ENCODE measurements around the gene GYS2.

The GYS2 gene

GRCh38 chr12:21538061-21538653, 66.5 kb downstream of the GYS2 start:
- TF ChIP-seq CTCF (IDR thresholded peaks at IDR 0.05; ENCODE audit: low read depth, low read length): no peak
- in situ Hi-C loops (cut with HindIII; ENCODE audit: low sequenced_read_pairs): no loop called here

GRCh38 chr12:21529456-21529855, 75.2 kb downstream of the GYS2 start:
- DNase-seq (ENCODE audit: low read depth, low spot score): no peak
- in situ Hi-C loops (cut with HindIII; ENCODE audit: low sequenced_read_pairs): no loop called here
- no peak overlapping the region for H3K4me3 ChIP-seq (ENCODE audit: low read depth, low read length)
- no peak for TF ChIP-seq CTCF (IDR thresholded peaks at IDR 0.05; ENCODE audit: low read depth, low read length)

More at GRCh38 chr12:21538061-21538653, 66.5 kb downstream of the GYS2 start:
- no peak overlapping the region for H3K4me3 ChIP-seq (ENCODE audit: low read depth, low read length)
- no peak for DNase-seq (ENCODE audit: low read depth, low spot score)

DNA sequence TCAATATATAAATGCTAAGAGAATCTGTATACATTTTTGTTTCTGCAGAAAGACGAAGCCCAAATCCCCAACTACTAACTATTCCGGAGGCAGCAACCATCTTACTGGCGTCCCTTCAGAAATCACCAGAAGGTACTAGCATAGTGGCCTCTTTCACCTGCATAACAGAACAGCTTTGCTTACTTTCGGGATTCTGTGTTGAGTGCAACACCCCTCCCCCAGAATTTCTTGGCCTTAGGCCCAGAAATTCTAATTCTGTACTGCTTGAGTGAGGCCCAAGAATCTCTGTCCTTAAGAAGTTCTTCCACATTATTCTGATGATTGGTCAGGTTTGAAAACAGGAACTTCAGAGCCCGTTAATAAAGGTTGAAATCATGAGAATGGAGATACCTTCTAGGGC, 75.7 kb downstream of the GYS2 start:
- in situ Hi-C loops (cut with HindIII; ENCODE audit: low sequenced_read_pairs): no loop called here
- no peak for TF ChIP-seq CTCF (IDR thresholded peaks at IDR 0.05; ENCODE audit: low read depth, low read length)
- no peak for DNase-seq (ENCODE audit: low read depth, low spot score)
- no peak overlapping the region for H3K4me3 ChIP-seq (ENCODE audit: low read depth, low read length)

GRCh38 chr12:21527451-21528180, 77.0 kb downstream of the GYS2 start:
- H3K4me3 ChIP-seq (ENCODE audit: low read depth, low read length): peak overlapping the region; percentile 61
- TF ChIP-seq CTCF (IDR thresholded peaks at IDR 0.05; ENCODE audit: low read depth, low read length): no peak

DNA sequence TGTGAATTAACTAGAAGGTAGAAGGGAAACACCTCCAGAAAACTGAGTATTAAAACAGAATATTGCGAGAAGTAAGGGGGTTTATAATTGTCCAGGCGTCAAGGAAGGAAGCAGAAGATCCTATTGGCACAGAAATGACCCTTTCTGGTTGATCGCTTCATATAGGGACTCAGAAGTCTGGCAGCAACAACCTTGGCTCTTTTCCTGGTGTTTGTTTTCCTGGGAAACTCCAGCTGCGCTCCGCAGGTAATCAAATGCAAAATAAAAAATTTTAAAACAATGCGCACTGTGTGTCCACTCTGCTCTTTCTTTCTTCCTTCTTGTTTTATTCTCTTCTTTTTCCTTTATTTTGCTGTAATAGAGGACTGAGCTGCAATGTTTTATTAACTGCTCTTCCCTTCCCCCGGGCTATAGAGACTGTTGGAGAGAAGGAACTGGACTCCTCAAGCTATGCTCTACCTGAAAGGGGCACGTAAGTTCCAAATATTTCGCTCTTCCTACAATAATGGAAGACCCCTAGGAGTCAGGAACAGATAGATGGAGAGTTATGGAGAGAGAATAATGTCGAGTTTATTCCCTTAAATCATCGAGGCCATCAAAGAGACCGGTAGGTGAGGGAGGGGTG, 77.8 kb downstream of the GYS2 start:
- no peak for DNase-seq (ENCODE audit: low read depth, low spot score)
- in situ Hi-C loops (cut with HindIII; ENCODE audit: low sequenced_read_pairs): no loop called here

More at GRCh38 chr12:21527451-21528180, 77.0 kb downstream of the GYS2 start:
- in situ Hi-C loops (cut with HindIII; ENCODE audit: low sequenced_read_pairs): no loop called here
- peak; percentile 55 for DNase-seq (ENCODE audit: low read depth, low spot score)

DNA sequence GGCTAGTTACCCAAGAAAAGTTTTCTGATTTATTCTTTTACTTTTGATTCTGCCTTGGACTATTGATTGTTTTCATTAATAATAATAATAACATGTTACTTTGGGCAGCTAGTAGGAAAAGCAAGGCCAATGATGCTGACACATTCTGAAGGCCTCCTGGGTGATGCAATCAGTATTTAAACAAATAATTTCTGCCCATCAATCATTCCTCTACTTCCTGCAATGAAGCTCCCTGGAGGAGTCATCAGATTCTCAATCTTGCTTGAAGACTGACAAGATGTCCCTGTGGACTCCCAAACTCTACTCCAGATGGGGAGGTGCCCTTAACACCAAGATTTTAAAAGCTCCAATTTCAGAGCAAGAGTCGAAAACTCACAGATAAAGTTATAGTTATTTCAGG, 78.6 kb downstream of the GYS2 start, which contains the start of gene SPX:
Gene SPX (plus strand): TSS at position 244 of the 400 bp plus-strand sequence. CDS start 177 bp downstream, outside the sequence.
- in situ Hi-C loops (cut with HindIII; ENCODE audit: low sequenced_read_pairs): no loop called here
- no peak for DNase-seq (ENCODE audit: low read depth, low spot score)
- peak within 1 kb of the TSS; percentile 61 for H3K4me3 ChIP-seq (ENCODE audit: low read depth, low read length)
- no peak for TF ChIP-seq CTCF (IDR thresholded peaks at IDR 0.05; ENCODE audit: low read depth, low read length)

More for the DNA sequence above, 77.8 kb downstream of the GYS2 start:
- H3K4me3 ChIP-seq (ENCODE audit: low read depth, low read length): peak overlapping the region; percentile 61
- no peak for TF ChIP-seq CTCF (IDR thresholded peaks at IDR 0.05; ENCODE audit: low read depth, low read length)
